HG03095 (cell line): ENCODE measurements around the gene SIRPG.
"Not testable (repeated sequence)": the region's sequence is repeated elsewhere in the genome, so short reads cannot be mapped to it uniquely, and the experiment has no call there.

ENCODE experiments used
- ATAC-seq: cut with Tn5 transposase; IDR thresholded peaks from one replicate; pipeline ENCODE4 v1.9.1; 2021; ENCODE audit warnings: moderate library complexity; ENCODE audit not compliant: unreplicated experiment

Gene SIRPG

GRCh38 chr20:1657556-1658334 is at the start of gene SIRPG:
SIRPG (minus strand) TSS chr20:1657779; CDS start chr20:1657714, 65 bp downstream.
- ATAC-seq: no peak

DNA sequence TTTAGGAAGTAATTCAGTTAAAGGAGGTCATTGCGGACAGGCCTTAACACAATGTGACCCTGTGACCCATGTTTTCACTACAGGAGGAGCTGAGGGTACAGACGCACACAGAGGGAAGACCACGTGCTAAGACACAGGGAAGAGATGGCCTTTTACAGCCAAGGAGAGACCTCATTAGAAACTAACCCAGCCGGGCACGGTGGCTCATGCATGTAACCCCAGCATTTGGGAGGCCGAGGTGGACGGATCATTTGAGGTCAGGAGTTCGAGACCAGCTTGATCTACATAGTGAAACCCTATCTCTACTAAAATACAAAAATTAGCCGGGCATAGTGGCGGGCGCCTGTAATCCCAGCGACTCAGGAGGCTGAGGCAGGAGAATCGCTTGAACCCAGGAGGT is 49.3 kb upstream of the SIRPG start:
- ATAC-seq: not testable (repeated sequence)

GRCh38 chr20:1706079-1706478 is 48.5 kb upstream of the SIRPG start:
- ATAC-seq: no peak

GRCh38 chr20:1702855-1703254 is 45.3 kb upstream of the SIRPG start:
- no peak for ATAC-seq

DNA sequence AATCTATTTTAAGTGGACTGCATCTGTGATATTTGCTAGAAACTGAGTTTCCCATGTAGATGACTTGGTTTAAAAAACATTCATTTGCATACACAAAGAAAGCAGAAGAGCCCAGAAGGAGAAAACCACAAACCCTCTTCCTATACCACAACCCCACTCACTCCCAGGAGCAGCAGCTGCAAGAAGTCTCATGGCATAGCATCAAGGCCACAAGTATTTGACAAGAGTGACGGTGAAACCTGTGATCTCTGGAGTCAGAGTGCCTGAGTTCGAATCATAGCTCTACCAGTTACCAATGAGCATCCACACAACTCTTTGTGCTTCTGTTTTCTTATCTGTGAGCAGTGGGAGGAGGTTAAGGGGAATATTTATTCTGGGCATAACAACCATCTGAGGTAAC is 44.7 kb upstream of the SIRPG start:
- no peak for ATAC-seq

- ATAC-seq: no peak
These were observed 43.4 kb upstream of the SIRPG start for GRCh38 chr20:1700990-1701389.

- no peak for ATAC-seq
These were observed 40.0 kb upstream of the SIRPG start for GRCh38 chr20:1697592-1697991.

GRCh38 chr20:1696521-1697209 is 39.1 kb upstream of the SIRPG start:
- no peak for ATAC-seq

- no peak for ATAC-seq
These were observed 37.1 kb upstream of the SIRPG start for GRCh38 chr20:1694672-1695071.

GRCh38 chr20:1693427-1693826 is 35.8 kb upstream of the SIRPG start:
- no peak for ATAC-seq

DNA sequence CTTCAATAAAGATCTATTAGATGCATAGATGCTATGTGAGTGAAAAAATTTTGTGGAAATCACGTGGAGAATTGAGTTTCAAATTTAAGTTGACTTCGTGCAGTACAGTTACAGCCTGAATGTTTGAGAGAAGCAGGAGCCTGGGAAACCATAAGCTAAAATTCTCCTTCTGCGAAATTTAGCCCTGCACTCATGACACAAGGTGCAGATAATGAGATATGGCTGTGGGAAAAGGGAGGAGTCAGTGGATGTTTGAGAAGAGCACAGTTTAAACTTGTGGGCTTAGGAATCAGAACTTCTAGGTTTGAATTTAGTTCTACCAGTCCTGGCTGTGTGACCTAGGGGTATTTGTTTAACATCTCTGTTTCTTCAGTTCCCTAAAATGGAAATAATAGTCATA is 32.1 kb upstream of the SIRPG start:
- no peak for ATAC-seq

DNA sequence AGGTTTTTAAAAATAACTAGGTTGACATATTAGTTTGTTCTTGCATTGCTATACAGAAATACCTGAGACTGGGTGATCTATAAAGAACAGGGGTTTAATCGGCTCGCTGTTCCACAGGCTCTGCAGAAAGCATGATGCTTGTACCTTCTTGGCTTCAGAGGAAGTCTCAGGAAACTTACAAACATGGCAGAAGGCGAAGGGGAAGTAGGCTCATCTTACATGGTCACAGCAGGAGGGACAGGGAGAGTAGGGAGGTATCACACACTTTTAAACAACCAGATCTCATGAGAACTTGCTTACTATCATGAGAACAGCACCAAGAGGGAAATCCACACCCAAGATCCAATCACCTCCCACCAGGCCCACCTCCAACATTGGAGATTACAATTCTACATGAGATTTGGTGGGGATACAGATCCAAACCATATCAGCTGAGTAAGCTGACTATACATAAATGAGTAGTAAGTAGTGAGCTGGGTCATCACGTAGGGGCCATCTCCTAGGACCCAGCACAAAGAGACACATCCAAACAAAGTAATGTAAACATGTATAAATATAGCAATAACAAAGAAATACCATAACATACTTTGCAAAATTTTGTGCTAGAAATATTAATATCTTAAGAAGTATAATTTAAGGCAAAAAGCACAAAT is 31.4 kb upstream of the SIRPG start:
- ATAC-seq: no peak

DNA sequence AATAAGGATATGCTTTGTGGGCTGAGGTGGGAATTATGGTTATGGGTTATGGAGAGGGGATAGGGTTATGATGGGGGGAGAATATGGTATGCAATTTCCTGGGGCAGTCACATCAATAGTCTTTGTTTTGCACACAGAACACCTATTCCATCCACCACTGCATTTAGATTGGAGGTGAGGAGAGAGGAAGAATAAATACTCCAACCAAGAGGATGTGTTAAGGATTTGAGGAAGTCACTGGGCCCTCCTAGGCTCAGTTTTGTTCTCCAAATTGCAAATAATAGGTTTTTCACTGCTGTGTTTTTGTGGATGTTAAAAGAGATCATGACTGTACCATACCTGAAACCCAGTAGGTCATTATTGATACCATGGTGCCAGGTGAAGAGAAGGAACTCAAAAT is 29.5 kb upstream of the SIRPG start:
- no peak for ATAC-seq

- no peak for ATAC-seq
These were observed 28.7 kb upstream of the SIRPG start for GRCh38 chr20:1686151-1686748.

- no peak for ATAC-seq
These were observed 27.9 kb upstream of the SIRPG start for GRCh38 chr20:1685304-1686052.

DNA sequence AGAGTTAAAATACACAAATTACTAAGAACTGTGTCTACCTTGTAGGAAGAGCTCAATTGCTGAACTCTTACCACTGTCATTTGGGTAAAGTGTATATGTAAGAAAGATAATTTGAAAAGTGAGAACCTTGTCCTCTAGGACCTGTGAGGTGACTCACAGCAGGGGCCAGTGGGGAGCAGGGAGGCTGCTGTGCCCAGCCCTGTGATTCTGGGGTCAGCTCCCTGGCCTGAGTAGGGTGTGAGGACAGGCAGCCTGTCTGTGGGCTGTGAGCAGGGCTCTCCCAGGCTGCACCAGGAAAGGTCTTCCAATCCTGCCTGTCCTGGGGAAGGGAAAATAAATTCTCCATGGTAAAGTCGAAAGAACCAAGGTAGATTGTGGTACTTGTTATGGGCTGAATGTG is 27.3 kb upstream of the SIRPG start:
- no peak for ATAC-seq

- ATAC-seq: no peak
These were observed 19.1 kb upstream of the SIRPG start for GRCh38 chr20:1676650-1677049.

- no peak for ATAC-seq
These were observed 17.6 kb upstream of the SIRPG start for GRCh38 chr20:1674990-1675780.

GRCh38 chr20:1674361-1674760 is 16.8 kb upstream of the SIRPG start:
- ATAC-seq: no peak

GRCh38 chr20:1673424-1673823 is 15.8 kb upstream of the SIRPG start:
- no peak for ATAC-seq
